ENCODE results near the gene HAO2.

Gene HAO2

DNA sequence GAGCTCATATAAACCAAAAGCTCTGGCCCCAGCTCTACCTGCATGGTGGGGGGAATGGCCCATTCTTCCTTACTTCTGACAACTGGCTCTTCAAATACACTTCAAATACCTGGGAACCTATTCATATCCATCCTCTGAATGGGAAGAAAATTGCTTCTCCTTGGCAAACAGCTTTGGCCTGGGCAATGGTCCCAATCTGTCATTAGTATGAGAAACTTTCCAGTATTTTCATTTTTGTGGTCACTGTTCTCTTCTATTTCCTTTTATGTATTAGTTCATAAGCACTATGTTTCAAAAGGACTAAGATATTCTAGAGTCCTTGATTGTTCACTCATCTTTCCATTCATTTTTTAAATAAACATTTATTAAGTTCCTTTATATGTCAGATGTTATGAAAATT is 41.1 kb downstream of the HAO2 start:
- ATAC-seq = no peak
- TF ChIP-seq ARNTL (CRISPR knock-in tag; IDR thresholded peaks at IDR 0.05; ENCODE audit: borderline replicate concordance, low read depth) (no peak), ZNF565 (CRISPR knock-in tag; conservative IDR thresholded peaks at IDR 0.05; ENCODE audit: low read depth) (no peak), OSR1 (CRISPR knock-in tag; IDR thresholded peaks at IDR 0.05) (no peak)

DNA sequence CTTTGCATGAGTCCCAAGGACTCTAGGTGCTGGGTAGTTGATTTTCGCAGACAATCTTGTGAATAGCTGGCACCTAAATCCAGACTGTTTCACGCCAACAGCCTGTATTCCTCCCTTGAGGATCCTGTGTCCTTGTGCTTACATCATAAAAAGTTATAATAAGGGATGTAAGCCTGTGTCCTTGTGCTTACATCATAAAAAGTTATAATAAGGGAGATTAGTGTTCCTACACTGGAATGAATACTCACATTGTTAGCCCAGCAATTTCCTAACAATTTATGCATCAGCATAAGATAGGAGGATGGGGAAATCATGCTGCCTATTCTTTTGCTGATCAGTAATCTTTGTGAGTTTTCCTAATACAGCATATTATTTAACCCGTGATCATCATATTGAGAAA is 42.4 kb downstream of the HAO2 start:
- no peak for TF ChIP-seq BACH2 (CRISPR knock-in tag; IDR thresholded peaks at IDR 0.05; ENCODE audit: borderline replicate concordance)
- no peak for TF ChIP-seq ZNF8 (CRISPR knock-in tag; IDR thresholded peaks at IDR 0.05)
- TF ChIP-seq GLIS3 (CRISPR knock-in tag; IDR thresholded peaks at IDR 0.05) = no peak
- no peak for TF ChIP-seq RARB (CRISPR knock-in tag; IDR thresholded peaks at IDR 0.05)
- TF ChIP-seq, protein P1, sequence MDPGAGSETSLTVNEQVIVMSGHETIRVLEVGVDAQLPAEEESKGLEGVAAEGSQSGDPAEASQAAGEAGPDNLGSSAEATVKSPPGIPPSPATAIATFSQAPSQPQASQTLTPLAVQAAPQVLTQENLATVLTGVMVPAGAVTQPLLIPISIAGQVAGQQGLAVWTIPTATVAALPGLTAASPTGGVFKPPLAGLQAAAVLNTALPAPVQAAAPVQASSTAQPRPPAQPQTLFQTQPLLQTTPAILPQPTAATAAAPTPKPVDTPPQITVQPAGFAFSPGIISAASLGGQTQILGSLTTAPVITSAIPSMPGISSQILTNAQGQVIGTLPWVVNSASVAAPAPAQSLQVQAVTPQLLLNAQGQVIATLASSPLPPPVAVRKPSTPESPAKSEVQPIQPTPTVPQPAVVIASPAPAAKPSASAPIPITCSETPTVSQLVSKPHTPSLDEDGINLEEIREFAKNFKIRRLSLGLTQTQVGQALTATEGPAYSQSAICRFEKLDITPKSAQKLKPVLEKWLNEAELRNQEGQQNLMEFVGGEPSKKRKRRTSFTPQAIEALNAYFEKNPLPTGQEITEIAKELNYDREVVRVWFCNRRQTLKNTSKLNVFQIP (CRISPR knock-in tag; IDR thresholded peaks at IDR 0.05; ENCODE audit: borderline replicate concordance, low read depth) = no peak
- no peak for TF ChIP-seq ISL1 (CRISPR knock-in tag; IDR thresholded peaks at IDR 0.05)
- TF ChIP-seq ZNF70 (CRISPR knock-in tag; IDR thresholded peaks at IDR 0.05) = no peak
- TF ChIP-seq ZFP30 (CRISPR knock-in tag; IDR thresholded peaks at IDR 0.05) = no peak
- ATAC-seq = no peak

DNA sequence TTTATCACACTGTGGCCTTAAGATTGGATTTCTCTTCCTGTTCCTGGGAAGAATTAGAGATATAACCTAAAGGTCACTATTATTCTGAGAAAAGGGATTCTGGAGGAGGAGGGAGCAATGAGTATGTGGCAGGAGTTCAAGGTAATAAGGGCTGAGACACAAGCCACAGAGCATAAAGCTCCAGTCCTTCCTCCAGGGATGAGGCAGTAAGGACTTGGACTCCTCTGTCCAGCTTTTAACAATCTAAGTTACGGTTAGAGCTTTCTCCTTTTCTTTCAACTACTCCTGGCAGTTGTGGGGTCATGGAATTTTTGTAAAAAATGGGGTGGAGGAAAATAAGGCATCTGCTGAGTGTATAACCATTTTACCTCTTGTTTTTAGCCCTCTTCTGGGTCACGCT is 46.4 kb downstream of the HAO2 start, which contains the start of gene HSD3B2:
TSS of gene HSD3B2 (plus strand) at position 201 of the 400 bp plus-strand sequence. CDS start 270 bp downstream, outside the sequence.
- no peak for ATAC-seq
- TF ChIP-seq, protein P2, sequence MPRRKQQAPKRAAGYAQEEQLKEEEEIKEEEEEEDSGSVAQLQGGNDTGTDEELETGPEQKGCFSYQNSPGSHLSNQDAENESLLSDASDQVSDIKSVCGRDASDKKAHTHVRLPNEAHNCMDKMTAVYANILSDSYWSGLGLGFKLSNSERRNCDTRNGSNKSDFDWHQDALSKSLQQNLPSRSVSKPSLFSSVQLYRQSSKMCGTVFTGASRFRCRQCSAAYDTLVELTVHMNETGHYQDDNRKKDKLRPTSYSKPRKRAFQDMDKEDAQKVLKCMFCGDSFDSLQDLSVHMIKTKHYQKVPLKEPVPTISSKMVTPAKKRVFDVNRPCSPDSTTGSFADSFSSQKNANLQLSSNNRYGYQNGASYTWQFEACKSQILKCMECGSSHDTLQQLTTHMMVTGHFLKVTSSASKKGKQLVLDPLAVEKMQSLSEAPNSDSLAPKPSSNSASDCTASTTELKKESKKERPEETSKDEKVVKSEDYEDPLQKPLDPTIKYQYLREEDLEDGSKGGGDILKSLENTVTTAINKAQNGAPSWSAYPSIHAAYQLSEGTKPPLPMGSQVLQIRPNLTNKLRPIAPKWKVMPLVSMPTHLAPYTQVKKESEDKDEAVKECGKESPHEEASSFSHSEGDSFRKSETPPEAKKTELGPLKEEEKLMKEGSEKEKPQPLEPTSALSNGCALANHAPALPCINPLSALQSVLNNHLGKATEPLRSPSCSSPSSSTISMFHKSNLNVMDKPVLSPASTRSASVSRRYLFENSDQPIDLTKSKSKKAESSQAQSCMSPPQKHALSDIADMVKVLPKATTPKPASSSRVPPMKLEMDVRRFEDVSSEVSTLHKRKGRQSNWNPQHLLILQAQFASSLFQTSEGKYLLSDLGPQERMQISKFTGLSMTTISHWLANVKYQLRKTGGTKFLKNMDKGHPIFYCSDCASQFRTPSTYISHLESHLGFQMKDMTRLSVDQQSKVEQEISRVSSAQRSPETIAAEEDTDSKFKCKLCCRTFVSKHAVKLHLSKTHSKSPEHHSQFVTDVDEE (CRISPR knock-in tag; IDR thresholded peaks at IDR 0.05) = no peak
- TF ChIP-seq, protein P3, sequence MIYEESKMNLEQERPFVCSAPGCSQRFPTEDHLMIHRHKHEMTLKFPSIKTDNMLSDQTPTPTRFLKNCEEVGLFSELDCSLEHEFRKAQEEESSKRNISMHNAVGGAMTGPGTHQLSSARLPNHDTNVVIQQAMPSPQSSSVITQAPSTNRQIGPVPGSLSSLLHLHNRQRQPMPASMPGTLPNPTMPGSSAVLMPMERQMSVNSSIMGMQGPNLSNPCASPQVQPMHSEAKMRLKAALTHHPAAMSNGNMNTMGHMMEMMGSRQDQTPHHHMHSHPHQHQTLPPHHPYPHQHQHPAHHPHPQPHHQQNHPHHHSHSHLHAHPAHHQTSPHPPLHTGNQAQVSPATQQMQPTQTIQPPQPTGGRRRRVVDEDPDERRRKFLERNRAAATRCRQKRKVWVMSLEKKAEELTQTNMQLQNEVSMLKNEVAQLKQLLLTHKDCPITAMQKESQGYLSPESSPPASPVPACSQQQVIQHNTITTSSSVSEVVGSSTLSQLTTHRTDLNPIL (CRISPR knock-in tag; IDR thresholded peaks at IDR 0.05; ENCODE audit: low read depth) = no peak
- no peak for TF ChIP-seq RARB (CRISPR knock-in tag; IDR thresholded peaks at IDR 0.05)
- TF ChIP-seq BACH2 (CRISPR knock-in tag; IDR thresholded peaks at IDR 0.05; ENCODE audit: borderline replicate concordance) = no peak
- TF ChIP-seq, protein P1 (CRISPR knock-in tag; IDR thresholded peaks at IDR 0.05; ENCODE audit: borderline replicate concordance, low read depth) = no peak
- no peak for TF ChIP-seq OSR1 (CRISPR knock-in tag; IDR thresholded peaks at IDR 0.05)
- no peak for TF ChIP-seq TCF4 (CRISPR knock-in tag; IDR thresholded peaks at IDR 0.05; ENCODE audit: borderline replicate concordance)
- no peak for TF ChIP-seq PATZ1 (CRISPR knock-in tag; IDR thresholded peaks at IDR 0.05; ENCODE audit: borderline replicate concordance)
- TF ChIP-seq ZNF70 (CRISPR knock-in tag; IDR thresholded peaks at IDR 0.05) = no peak
- TF ChIP-seq ZNF8 (CRISPR knock-in tag; IDR thresholded peaks at IDR 0.05) = no peak
- no peak for TF ChIP-seq CSDC2 (CRISPR knock-in tag; IDR thresholded peaks at IDR 0.05)
- no peak for TF ChIP-seq PPARA (CRISPR knock-in tag; IDR thresholded peaks at IDR 0.05; ENCODE audit: borderline replicate concordance)
- no peak for TF ChIP-seq ZFP30 (CRISPR knock-in tag; IDR thresholded peaks at IDR 0.05)
- TF ChIP-seq ESRRG (CRISPR knock-in tag; IDR thresholded peaks at IDR 0.05) = no peak
- no peak for TF ChIP-seq SNAI2 (CRISPR knock-in tag; IDR thresholded peaks at IDR 0.05)
- TF ChIP-seq TOX (CRISPR knock-in tag; IDR thresholded peaks at IDR 0.05; ENCODE audit: borderline replicate concordance) = no peak
- TF ChIP-seq ZNF565 (CRISPR knock-in tag; conservative IDR thresholded peaks at IDR 0.05; ENCODE audit: low read depth) = no peak

Data from SK-N-SH treated with all-trans-retinoic acid at 6 μM for 48 hours (cell line).